ENCODE results near the gene SUB1.

Gene SUB1

GRCh38 chr5:32651638-32652037 is 66.3 kb downstream of the SUB1 start:
- no peaks in the 10 kb centered on the region for H3K27me3 ChIP-seq (ENCODE audit: insufficient read depth, low read length)
- no peak overlapping the region for H3K4me3 ChIP-seq (ENCODE audit: low read depth, low read length, poor library complexity, severe bottlenecking)
- TF ChIP-seq, protein P1, sequence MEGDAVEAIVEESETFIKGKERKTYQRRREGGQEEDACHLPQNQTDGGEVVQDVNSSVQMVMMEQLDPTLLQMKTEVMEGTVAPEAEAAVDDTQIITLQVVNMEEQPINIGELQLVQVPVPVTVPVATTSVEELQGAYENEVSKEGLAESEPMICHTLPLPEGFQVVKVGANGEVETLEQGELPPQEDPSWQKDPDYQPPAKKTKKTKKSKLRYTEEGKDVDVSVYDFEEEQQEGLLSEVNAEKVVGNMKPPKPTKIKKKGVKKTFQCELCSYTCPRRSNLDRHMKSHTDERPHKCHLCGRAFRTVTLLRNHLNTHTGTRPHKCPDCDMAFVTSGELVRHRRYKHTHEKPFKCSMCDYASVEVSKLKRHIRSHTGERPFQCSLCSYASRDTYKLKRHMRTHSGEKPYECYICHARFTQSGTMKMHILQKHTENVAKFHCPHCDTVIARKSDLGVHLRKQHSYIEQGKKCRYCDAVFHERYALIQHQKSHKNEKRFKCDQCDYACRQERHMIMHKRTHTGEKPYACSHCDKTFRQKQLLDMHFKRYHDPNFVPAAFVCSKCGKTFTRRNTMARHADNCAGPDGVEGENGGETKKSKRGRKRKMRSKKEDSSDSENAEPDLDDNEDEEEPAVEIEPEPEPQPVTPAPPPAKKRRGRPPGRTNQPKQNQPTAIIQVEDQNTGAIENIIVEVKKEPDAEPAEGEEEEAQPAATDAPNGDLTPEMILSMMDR (IDR thresholded peaks at IDR 0.05; ENCODE audit: low read length): no peak
- TF ChIP-seq EZH2 (IDR thresholded peaks at IDR 0.05; ENCODE audit: borderline replicate concordance, low read length): no peak
- H3K9ac ChIP-seq (ENCODE audit: low read length): no peak overlapping the region
- no peak overlapping the region for H2AFZ ChIP-seq (ENCODE audit: low read length)
- no peaks in the 10 kb centered on the region for H3K9me3 ChIP-seq (ENCODE audit: low read length)
- no peaks in the 10 kb centered on the region for H3K4me1 ChIP-seq (ENCODE audit: insufficient read depth, low read length, severe bottlenecking)
- H4K20me1 ChIP-seq (ENCODE audit: insufficient read depth, low read length): no peaks in the 10 kb centered on the region
- H3K27ac ChIP-seq (ENCODE audit: low read depth, low read length, poor library complexity, severe bottlenecking): no peak overlapping the region
- no peaks in the 10 kb centered on the region for H3F3A ChIP-seq (ENCODE audit: insufficient read depth, low read length)
- no peaks in the 10 kb centered on the region for H3K36me3 ChIP-seq (ENCODE audit: insufficient read depth, low read length)
- no peak overlapping the region for H3K4me2 ChIP-seq (ENCODE audit: low read length)
- no peaks in the 10 kb centered on the region for H3K9me2 ChIP-seq (ENCODE audit: low read depth, low read length)
- no peaks in the 10 kb centered on the region for H3K79me2 ChIP-seq (ENCODE audit: insufficient read depth, low read length)

Measured in OCI-LY1 (cell line).